RWPE2 (cell line): ENCODE data around the gene CYB5R4.

Experiments
- ATAC-seq: fragments of 200-7000 bp; cut with Tn5 transposase; 3 replicates; pipeline ENCODE4 v1.9.1; 2021; ENCODE audit warnings: low read depth
- DNase-seq: peaks from one replicate; pipeline ENCODE4 v3.0.0-alpha.2; 2020; ENCODE audit warnings: low spot score
- H3K27ac ChIP-seq: fragments of 450-650 bp; 2 replicates; pipeline ENCODE4 v1.5.1; 2017; ENCODE audit warnings: mild to moderate bottlenecking; ENCODE audit not compliant: poor library complexity, severe bottlenecking
- H3K27me3 ChIP-seq: fragments of 250-450 bp; sonication (Bioruptor Pico); 2 replicates; pipeline ENCODE4 v1.5.1; 2021; ENCODE audit warnings: mild to moderate bottlenecking, moderate library complexity; ENCODE audit not compliant: insufficient read depth, poor library complexity, severe bottlenecking
- H3K36me3 ChIP-seq: fragments of 250-450 bp; sonication (Bioruptor Pico); 2 replicates; pipeline ENCODE4 v1.5.1; 2020; ENCODE audit warnings: low read depth, mild to moderate bottlenecking, moderate library complexity
- H3K4me1 ChIP-seq: fragments of 250-450 bp; sonication (Bioruptor Pico); 2 replicates; pipeline ENCODE4 v1.5.1; 2021; ENCODE audit warnings: mild to moderate bottlenecking, moderate library complexity; ENCODE audit not compliant: insufficient read depth, poor library complexity, severe bottlenecking
- H3K4me3 ChIP-seq: fragments of 250-450 bp; sonication (Bioruptor Pico); 2 replicates; pipeline ENCODE4 v1.5.1; 2021; ENCODE audit warnings: mild to moderate bottlenecking, moderate library complexity; ENCODE audit not compliant: severe bottlenecking
- H3K9me3 ChIP-seq: fragments of 250-450 bp; sonication (Bioruptor Pico); 2 replicates; pipeline ENCODE4 v1.5.1; 2021; ENCODE audit warnings: mild to moderate bottlenecking, moderate library complexity; ENCODE audit not compliant: severe bottlenecking
- CTCF ChIP-seq: fragments of 450-650 bp; IDR thresholded peaks from one replicate; pipeline ENCODE4 v1.5.1; 2017; ENCODE audit warnings: mild to moderate bottlenecking, moderate library complexity; ENCODE audit not compliant: poor library complexity, severe bottlenecking

The CYB5R4 gene

GRCh38 chr6:83852528-83853177, 6.8 kb upstream of the CYB5R4 start:
- Histone ChIP-seq H3K9me3 (no peaks in the 10 kb centered on the region), H3K27me3 (peaks cover 41% of the 10 kb centered on the region), H3K4me1 (no peaks in the 10 kb centered on the region), H3K4me3 (peak overlapping the region; percentile 24), H3K36me3 (no peaks in the 10 kb centered on the region), H3K27ac (no peak overlapping the region)
- TF ChIP-seq CTCF, result no peak
- DNase-seq (no peak), ATAC-seq (no peak)

GRCh38 chr6:83853178-83854000, 6.1 kb upstream of the CYB5R4 start, which contains the start of gene RIPPLY2:
Gene RIPPLY2 (plus strand): TSS chr6:83853360. CDS start chr6:83853417, 57 bp downstream.
- peaks cover 41% of the 10 kb centered on the region for H3K27me3 ChIP-seq
- DNase-seq (peak; percentile 48), ATAC-seq (peak; percentile 88)
- H3K27ac ChIP-seq, result no peak within 1 kb of the TSS
- no peaks in the 10 kb centered on the region for H3K4me1 ChIP-seq
- TF ChIP-seq CTCF, result no peak
- no peaks in the 10 kb centered on the region for H3K36me3 ChIP-seq
- peak within 1 kb of the TSS; percentile 24 for H3K4me3 ChIP-seq
- no peaks in the 10 kb centered on the region for H3K9me3 ChIP-seq

DNA sequence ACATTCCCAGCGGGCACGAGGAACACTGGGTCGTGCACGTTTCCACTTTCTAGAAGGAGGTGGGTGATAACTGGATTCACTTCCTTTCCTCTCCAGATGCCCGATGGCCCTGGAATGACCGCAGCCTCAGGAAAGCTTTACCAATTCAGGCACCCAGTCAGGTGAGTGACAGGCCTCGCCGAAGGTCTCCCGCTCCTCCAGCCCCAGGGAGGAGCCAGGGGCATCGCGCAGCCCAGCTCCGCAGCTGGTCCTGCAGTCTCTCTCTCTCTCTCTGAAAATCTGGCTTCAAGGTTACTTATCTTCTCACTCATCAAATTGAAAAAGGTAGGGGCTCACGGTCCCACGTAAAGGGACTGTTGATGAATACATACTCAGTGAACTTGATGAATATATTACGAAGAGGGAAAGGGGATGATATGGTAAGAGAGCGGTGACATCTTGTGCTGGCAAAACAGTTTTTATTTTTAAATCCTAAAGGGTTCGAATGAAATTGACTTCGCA, 5.4 kb upstream of the CYB5R4 start:
- no peak overlapping the region for H3K27ac ChIP-seq
- no peaks in the 10 kb centered on the region for H3K36me3 ChIP-seq
- no peak for ATAC-seq
- peaks cover 41% of the 10 kb centered on the region for H3K27me3 ChIP-seq
- H3K4me1 ChIP-seq, result no peaks in the 10 kb centered on the region
- no peak for TF ChIP-seq CTCF
- DNase-seq, result no peak
- no peak overlapping the region for H3K4me3 ChIP-seq
- no peaks in the 10 kb centered on the region for H3K9me3 ChIP-seq

GRCh38 chr6:83854766-83855165, 4.7 kb upstream of the CYB5R4 start:
- Histone ChIP-seq H3K36me3 (no peaks in the 10 kb centered on the region), H3K9me3 (no peaks in the 10 kb centered on the region), H3K4me3 (no peak overlapping the region), H3K27me3 (peaks cover 41% of the 10 kb centered on the region), H3K27ac (no peak overlapping the region), H3K4me1 (no peaks in the 10 kb centered on the region)
- TF ChIP-seq CTCF, result no peak
- ATAC-seq (no peak), DNase-seq (no peak)
